ENCODE measurements around the gene CHRNA3. TPM values are rescaled to one million over a fixed set of nuclear protein-coding genes. Genes with fewer than 3 reads are reported as not detected.
A peak's percentile ranks its signal among the peaks of the same experiment; 100 is the strongest.

Gene CHRNA3
- total and polyA plus RNA-seq, 7 donors = 0.23 to 13.8 (median 6.9) TPM

DNA sequence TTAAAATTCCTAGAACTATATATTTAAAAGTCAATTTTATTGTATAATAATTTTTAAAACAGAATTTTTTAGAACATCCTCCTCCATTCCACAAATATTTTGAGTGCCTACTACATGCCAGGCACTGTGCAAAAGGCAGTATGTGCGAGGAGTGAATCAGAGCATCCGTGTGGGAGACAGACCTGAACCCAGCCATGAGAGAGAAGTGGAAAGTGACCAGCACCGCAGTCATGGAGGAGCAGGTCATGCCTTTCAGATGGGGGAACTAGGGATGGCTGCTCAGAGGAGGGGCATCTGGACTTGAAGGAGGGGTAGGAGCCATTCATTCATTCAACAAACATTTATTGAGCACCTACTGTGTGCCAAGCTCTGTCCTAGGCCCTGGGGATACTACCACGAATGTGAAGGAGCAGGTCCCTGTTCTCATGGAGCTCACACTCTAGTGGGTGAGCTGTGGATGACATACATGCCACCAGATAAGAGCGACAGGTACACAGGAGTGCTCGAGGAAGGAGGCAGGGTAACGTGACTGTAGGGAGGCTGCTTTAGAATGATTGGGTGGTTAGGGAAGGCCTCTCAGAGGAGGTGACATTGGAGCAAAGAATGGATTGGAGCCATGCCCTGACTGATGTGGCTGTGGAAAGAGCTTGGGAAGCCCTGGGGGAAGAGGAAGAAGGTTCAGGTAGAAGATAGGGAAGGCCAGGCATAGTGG is 3.1 kb upstream of the CHRNA3 start:
- Histone ChIP-seq H3K36me3 (no peaks in the 10 kb centered on the region), H3K27ac (no peak overlapping the region), H3K9me3 (no peaks in the 10 kb centered on the region), H3K27me3 (peaks cover 0 to 29% (median 12%) of the 10 kb centered on the region in 3 donors), H3K4me3 (no peak overlapping the region), H3K4me1 (peaks cover 0 to 24% (median 22%) of the 10 kb centered on the region in 4 donors)
- no peak for DNase-seq
- intact Hi-C loops (cut with DNase I) = no loop called here
- 86 to 89% methylated on average over 7 of the region's 7 CpGs for WGBS, 2 donors
- TF ChIP-seq EP300 (IDR thresholded peaks at IDR 0.05) (no peak), POLR2A (IDR thresholded peaks at IDR 0.05) (no peak), POLR2AphosphoS5 (IDR thresholded peaks at IDR 0.05) (no peak)
- TF ChIP-seq, protein P1, sequence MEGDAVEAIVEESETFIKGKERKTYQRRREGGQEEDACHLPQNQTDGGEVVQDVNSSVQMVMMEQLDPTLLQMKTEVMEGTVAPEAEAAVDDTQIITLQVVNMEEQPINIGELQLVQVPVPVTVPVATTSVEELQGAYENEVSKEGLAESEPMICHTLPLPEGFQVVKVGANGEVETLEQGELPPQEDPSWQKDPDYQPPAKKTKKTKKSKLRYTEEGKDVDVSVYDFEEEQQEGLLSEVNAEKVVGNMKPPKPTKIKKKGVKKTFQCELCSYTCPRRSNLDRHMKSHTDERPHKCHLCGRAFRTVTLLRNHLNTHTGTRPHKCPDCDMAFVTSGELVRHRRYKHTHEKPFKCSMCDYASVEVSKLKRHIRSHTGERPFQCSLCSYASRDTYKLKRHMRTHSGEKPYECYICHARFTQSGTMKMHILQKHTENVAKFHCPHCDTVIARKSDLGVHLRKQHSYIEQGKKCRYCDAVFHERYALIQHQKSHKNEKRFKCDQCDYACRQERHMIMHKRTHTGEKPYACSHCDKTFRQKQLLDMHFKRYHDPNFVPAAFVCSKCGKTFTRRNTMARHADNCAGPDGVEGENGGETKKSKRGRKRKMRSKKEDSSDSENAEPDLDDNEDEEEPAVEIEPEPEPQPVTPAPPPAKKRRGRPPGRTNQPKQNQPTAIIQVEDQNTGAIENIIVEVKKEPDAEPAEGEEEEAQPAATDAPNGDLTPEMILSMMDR (IDR thresholded peaks at IDR 0.05) = no peak

DNA sequence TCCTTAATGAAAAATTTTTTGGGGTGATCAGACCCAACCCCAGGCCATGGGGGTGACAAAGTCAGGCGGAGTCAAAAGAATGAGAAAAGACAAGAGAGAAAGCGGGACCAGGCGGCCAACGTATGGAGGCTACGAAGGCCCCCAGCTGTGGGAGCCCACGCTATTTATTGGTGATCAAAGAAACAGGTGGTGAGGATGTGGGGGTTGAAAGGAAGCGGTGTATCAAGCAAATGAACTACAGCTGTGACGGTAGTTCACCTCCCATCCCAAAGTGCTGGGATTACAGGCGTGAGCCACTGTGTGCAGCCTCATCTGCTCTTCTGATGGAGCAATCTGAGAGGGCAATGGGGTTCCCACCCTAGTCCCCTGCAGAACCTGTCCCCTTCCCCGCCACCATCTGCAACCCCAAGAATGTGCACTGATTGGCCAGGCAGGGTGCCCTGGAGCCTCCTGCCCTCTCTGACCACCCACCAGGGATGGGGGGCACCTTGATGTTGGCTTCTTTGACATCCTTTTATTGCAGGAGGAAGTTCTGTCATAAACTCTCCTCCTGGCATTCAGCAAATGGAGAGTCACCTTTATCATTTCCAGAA is 1.1 kb upstream of the CHRNA3 start:
- H3K36me3 ChIP-seq = no peaks in the 10 kb centered on the region
- TF ChIP-seq, protein P1 (IDR thresholded peaks at IDR 0.05) = no peak
- no peak for TF ChIP-seq EP300 (IDR thresholded peaks at IDR 0.05)
- no peak overlapping the region for H3K4me3 ChIP-seq
- peaks cover 0 to 32% (median 12%) of the 10 kb centered on the region in 3 donors for H3K27me3 ChIP-seq
- no peaks in the 10 kb centered on the region for H3K9me3 ChIP-seq
- intact Hi-C loops (cut with DNase I) = no loop called here
- H3K27ac ChIP-seq = no peak overlapping the region
- WGBS, 2 donors = 67 to 69% methylated on average over 10 of the region's 10 CpGs
- no peak for DNase-seq
- H3K4me1 ChIP-seq = peaks cover 0 to 33% (median 27%) of the 10 kb centered on the region in 4 donors

DNA sequence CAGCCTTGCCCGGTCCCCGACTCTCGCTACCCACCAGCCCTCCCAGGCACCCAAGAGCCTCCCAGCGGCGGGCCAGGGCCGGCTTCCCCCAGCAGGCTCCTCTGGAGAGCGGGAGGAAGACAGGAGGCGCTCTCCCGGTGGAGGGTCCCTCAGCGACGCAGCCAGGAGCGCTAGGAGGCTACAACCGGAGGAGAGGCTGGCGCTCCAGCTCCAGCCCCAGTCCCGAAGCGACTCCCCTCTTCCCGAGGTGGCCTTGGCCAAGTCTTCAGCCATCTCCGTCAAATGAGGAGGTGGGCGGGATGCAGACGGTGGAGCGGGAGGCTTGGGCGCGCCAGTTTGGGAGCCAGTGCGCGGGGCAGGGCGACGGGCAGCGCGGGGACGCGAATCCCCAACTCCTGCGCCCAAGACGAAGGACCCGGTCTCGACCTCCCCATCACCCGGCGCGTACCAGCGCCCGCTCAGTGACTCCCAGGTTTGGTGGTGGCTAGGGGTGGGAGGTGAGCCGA is 722 bp downstream of the CHRNA3 start:
- Histone ChIP-seq H3K4me1 (peaks cover 0 to 33% (median 27%) of the 10 kb centered on the region in 4 donors), H3K36me3 (no peaks in the 10 kb centered on the region), H3K4me3 (peak overlapping the region; percentile 32 to 58 (median 45)), H3K9me3 (no peaks in the 10 kb centered on the region), H3K27ac (peak overlapping the region in 2 of 4 donors; percentile 65 to 81), H3K27me3 (peaks cover 0 to 32% (median 12%) of the 10 kb centered on the region in 3 donors)
- intact Hi-C loops (cut with DNase I) = no loop called here
- WGBS, 2 donors = 1 to 3% methylated on average over 41 of the region's 41 CpGs
- TF ChIP-seq, protein P1 (IDR thresholded peaks at IDR 0.05) = peak in 1 of 4 experiments; percentile 26
- no peak for TF ChIP-seq EP300 (IDR thresholded peaks at IDR 0.05)
- no peak for DNase-seq

DNA sequence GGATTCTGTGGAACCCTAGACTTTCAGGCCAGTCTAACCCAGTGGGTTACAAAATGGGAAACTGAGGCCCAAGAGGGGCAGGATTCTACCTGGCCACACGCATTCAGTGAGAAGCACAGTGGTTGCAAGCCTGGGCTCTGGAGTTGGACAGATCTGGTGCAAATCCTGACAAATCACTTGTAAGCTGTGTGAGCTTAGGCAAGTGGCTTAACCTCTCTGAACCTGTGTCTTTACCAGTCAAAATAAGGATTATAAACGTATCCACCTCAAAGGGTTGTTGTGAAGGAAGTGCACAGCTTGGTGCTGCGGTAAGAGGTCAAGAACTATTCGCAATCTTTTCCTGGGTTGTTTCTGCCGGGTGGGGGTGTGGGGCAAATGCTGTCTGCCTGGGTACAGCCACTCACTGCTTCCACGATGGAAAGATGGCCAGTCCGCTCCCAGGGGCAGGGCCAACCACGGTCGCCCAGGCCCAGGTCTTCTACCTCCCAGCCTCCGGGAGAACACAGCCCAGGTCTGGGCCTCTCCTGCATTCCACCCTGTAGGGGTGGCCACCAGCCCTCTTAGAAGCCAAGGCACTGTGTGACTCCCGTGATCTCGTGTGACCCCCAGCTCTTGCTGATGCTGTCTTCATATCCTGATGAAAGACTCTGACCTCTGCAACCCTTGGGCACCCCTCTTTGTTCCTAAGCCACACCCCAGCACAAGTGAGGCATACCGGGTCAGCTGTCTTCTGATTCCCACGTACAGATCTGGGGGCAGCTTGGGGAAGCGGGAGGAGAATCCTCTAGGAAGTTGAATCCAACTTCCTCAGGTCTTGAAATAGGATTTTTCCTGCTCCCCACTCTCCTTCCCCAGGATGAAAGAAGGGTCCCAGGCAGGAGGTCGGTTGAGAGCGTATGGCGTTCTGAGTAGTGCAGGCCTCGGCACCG is 1.5 kb downstream of the CHRNA3 start:
- Histone ChIP-seq H3K4me3 (peak overlapping the region in 3 of 4 donors; percentile 39 to 58 (median 51)), H3K4me1 (peaks cover 0 to 33% (median 27%) of the 10 kb centered on the region in 4 donors), H3K36me3 (no peaks in the 10 kb centered on the region), H3K27ac (peak overlapping the region in 3 of 4 donors; percentile 37 to 81 (median 65)), H3K9me3 (no peaks in the 10 kb centered on the region), H3K27me3 (peaks cover 0 to 32% (median 12%) of the 10 kb centered on the region in 3 donors)
- intact Hi-C loops (cut with DNase I) = loop anchor here (5.0 kb wide), 1 partner anchor 193 kb away; the partner anchor contains the start of gene ADAMTS7
- DNase-seq = no peak
- no peak for TF ChIP-seq EP300 (IDR thresholded peaks at IDR 0.05)
- TF ChIP-seq, protein P1 (IDR thresholded peaks at IDR 0.05) = no peak
- TF ChIP-seq POLR2AphosphoS5 (IDR thresholded peaks at IDR 0.05) = no peak
- no peak for TF ChIP-seq POLR2A (IDR thresholded peaks at IDR 0.05)
- 45 to 58% methylated on average over 20 of the region's 20 CpGs for WGBS, 2 donors
